ENCODE data around the gene TTC33.

DNA sequence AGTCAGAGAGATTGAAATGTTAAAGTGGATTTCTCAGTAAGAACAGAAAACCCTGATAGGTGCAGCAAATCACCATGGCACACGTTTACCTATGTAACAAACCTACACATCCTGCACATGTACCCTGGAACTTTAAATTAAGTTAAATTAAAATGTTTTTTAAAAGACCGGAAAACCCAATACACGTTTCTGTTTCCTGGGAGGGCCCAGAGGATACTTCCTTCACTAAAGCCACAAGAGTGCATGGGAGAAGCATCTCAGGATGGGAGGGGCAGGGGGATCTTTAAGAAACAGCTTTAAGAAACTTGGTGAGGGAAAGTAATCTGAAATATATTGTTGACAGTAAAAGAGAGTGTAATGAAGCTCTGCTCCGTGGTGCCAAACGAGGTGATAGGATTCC, 240.8 kb downstream of the TTC33 start:
- TF ChIP-seq POLR2AphosphoS5 (IDR thresholded peaks at IDR 0.05; ENCODE audit: borderline replicate concordance, low read depth, low read length), result no peak
- no peak for TF ChIP-seq EZH2 (IDR thresholded peaks at IDR 0.05)

Data from SK-N-MC (cell line).